GM19397 (cell line): ENCODE results near the gene CRACR2A.

ENCODE experiments used
- ATAC-seq: cut with Tn5 transposase; IDR thresholded peaks from one replicate; pipeline ENCODE4 v1.9.1; 2021; ENCODE audit warnings: mild to moderate bottlenecking, moderate library complexity; ENCODE audit not compliant: unreplicated experiment

The CRACR2A gene

DNA sequence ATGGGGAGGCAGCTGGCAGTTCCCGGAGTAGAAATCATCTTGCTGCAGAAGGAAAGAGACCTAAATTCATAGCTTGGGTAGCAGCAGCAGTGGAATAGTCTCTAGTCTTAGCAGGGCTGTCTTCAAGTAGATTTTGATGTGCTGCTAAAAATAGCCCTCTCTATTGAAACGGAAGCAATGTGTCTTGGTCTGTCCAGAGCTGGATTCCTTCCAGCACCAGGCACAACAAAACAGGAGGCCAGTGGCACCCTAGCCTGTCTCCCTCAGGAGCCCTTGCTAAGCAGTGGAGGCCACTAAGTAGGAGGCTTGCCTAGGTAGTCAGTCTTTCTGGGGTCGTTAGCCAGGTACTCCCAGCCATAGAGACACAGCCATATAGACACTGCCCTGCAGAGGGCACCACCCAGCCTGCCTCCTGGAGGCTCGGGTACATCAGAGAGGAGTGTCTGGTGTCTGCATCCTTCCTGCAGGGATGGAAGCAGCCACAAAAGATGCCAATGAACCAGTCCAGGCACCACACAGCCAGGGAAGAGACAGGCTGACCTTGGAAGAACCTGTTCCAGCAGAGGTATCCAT lies 97.5 kb downstream of the CRACR2A start:
- ATAC-seq = no peak

DNA sequence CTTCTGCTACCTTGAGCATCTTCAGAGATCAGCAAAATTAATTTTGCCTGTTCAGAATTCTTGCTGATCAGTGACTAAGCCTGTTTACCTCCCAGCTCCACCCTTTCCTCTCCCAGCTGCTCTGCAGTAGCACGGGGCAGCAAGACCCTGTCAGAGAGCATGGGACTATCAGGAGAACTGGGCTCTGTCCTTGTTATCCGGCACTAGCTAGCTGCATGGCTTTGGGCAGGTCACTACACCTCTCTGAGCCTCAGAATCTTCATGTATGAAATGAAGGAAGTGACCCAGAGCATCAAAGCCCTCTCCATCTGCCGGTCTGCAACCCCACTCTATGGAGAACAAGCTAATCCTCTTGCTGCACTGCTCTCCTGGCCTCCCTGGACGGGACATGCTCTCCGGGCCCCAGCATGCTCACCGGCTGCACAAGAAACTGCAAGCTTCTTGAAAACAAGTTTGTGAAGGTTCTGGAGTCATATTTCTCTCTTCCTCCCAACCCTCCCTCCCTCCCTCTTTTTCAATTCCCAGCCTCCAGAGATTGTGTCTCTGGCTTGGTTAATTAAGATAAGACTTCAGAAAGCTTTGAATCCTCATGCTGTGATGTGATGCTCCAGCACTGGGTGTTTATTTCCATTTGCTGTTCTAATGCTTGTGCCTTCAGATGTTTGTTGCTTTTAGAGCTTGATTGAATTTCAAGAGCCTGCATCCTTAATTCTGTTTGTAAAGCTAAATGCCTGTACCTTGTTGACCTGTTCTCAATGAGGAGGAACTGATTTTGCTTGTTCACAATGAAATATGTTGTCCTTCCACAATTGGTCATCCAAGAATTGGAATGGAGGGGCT lies 101.1 kb downstream of the CRACR2A start:
- ATAC-seq = no peak

DNA sequence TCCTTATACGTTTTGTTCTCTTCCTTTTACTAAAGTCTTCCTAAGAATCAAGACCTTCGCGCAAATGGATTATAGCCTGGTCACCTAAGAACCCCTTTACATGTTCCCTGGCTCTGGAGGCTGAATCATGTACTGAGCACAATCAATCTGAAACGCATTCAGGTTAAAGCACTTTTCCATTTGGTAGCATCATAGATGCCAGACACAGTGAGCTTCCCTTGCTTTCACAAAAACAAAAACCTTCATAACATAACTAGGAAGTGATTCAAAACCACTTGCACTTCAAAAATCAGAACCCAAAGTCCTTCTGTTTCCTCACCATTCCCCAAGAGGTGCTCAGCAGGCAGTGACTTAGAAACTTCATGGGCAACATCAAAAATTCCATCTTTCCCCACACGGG lies 105.4 kb downstream of the CRACR2A start:
- ATAC-seq = no peak

DNA sequence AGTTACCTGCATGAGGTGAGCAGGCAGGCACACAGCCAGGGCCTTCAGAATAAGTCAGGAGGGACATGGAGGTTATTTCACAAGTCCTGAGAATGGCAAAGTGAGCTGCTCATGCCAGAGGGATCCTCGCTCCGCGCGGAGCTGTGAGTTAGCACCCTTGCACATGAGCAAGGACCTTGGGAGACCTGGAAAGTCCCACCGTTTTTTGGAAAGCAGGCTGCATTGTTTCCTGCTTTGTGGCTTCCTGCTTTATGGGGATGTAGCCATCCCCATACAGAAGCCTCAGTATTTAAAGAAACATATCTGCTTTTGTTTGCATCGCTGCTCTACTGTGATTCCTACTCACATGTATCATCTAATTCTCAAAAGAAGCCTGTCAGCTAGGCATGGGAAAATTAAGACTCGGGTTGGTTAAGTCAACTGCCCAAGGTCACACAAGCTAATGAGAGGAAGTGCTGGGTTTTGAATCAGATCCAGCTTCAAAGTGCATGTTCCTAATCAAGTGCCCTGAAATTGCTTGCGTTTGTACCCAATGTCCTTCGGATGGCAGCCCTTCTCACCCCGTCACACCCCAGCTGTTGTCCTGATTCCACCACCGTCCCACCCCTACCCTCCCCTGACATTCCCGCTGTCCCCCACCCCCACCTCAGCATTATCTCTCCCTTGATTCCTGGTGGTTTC lies 106.2 kb downstream of the CRACR2A start:
- no peak for ATAC-seq

DNA sequence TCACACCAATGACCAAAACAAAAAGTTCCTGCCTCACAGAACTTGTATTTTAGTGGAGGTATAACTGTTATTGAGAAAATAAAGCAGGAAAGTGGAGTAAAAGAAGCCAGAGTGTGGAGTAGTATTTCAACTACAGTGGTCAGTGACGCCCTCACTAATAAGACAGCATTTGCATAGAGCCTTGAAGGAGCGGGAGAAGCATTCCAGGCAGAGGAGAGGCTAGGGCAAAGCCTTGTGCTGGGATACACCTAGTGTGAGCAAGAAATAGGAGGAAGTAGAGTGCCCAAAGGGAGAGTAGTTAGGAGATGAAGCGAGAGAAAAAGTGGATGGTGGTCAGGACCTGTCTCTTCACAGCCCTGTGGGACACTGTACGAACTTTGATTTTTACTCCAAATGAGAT lies 107.8 kb downstream of the CRACR2A start:
- ATAC-seq = no peak

DNA sequence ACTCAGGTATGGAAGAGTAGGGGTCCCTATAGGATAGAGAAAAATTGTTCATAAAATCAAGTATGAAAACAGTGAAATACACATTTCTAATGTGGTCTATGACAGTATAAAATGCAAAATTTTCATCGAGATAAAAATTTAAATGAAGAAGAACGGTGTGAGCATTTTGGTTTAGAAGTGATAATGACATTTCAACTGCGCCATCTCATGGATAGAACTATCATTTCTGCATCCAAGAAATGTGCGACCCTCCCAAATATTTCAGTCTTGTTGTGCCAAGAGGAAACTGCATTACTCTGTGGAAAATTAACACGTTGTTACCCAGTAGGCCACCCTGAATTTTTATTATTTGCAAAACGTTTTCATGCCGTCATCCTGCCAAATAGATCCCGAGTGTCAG lies 108.8 kb downstream of the CRACR2A start:
- no peak for ATAC-seq

DNA sequence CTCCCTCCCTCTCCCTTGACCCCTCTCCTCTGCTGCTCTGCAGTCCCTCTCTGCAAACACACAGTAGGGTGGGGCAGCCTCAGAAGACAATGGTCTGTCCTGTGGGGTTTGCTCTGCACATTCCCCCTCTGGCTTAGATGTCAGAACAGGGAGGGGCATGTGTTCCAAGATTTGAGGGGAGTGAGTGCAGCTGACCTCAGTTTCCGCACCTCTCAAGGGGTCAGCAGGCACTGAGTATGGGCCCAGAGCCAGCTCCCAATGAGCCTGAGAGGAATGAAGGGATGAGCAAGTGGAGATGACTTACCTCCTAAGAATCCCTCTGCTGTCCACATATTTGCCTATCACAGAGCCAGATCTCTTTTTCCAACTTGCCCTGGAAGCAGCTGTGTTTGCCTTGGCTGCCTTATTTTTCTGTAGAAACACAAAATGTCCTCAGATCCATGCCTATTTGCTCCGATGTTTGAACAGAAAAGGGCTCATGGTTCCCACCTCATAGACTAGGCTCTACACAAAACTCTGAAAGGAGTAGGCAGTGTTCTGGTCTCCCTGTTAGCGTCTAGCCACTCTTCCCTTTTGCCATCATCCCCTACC lies 111.4 kb downstream of the CRACR2A start:
- no peak for ATAC-seq

DNA sequence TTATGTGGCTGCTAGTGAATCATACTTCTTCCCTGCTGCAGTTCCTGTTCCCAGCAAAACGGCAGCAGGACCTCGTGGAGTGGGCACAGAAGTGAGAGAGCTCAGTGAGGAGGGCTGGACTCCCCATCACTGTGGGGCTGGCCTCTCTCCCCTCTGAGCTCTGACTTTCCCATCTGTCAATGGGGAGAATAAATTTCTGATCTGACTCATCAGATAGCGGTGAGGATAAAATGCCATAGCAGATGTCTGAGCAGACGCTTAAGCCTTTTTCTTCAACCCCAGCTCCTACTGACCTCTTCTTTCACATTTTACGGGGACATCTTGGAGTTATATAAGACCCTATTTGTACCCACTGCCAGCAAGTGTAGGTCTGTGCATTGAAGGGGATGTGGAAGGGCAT lies 116.6 kb downstream of the CRACR2A start:
- ATAC-seq = no peak

DNA sequence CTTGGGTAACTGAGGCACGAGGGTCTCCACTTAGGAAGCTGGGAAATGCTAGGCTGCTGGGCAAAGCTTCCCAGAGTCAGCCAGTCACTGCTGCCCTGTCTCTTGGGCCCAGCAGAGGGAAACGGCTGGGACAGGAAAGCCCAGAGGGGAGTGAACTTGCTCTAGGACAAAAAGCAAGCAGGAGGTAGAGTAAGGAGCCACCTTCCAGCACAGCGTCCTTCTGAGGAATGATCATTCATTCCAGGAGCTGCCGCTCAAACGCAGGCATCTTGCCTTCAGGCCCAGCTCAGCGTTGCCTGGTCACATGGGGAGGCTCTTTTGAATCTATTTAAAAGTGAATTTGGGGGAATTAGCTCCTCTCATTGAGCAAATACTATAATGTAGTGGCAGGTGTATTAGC lies 118.6 kb downstream of the CRACR2A start:
- no peak for ATAC-seq

DNA sequence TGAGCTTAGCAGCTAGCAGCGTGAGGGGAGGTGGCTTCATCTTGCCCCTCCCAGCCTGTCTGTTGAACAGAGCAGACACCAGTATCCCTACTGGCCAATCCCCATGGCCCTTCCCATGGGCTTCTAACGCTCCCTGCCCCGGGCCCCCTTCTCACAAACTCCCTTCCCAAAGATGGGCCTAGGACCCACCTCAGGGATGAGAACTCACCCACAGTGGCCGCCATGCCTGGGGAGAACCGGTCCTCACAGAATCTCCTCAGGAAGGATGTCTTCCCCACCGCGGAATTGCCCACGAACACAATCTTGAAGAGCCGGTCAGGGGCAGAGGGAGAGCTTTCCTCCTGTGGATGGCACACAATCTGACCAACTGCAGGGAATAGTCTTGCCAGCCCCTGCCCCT lies 119.5 kb downstream of the CRACR2A start:
- no peak for ATAC-seq

DNA sequence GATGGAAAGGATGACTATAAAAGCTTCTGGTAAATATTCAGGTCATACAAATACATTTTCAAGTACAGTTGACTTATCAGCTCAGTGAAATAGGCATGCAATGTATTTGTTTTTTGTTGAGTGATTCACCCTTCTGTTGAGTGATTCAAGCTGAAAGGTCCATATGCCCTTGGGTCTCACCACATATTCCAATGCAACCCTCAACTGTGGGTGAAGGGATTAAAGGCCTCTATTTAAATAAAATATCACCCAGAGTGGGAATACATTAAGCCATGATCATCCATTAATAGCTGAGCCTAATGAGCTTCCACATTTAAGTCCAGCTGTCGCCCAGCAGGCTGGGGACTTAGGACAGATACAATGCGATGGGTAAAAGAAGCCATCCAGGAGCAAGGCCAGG lies 120.2 kb downstream of the CRACR2A start:
- no peak for ATAC-seq

DNA sequence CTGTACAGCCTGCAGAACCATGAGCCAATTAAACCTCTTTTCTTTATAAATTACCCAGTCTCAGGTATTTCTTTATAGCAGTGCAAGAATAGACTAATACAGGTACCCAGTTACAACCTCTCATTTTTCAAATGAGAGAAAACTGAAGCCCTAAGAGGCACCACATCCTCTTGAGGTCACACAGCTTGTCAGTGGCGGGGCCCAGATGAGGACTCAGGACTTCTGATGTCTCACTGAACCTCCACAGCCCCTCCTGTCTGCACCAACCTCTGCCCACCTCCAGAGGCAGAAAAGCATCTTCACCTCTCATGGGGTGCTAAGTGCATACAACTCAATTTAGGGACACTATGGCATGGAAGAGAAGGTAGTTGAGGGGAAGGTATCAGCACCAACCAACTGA lies 120.7 kb downstream of the CRACR2A start:
- ATAC-seq = no peak

DNA sequence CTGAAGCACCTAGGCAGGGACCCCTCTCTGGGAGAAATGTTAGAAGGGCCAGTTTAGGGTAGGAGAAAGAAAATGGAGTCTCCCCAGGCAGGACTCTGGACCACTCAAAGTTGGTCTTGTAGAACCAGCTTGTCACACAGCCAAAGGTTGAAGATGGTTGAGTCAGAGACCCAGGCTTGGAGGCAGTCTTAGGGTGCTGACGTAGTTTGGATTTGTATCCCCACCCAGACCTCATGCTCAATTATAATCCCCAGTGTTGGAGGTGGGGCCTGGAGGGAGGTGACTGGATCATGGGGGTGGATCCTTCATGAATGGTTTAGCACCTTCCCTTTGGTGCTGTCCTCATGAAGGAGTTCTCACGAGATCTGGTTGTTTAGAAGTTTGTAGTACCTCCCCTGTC lies 121.2 kb downstream of the CRACR2A start:
- no peak for ATAC-seq

DNA sequence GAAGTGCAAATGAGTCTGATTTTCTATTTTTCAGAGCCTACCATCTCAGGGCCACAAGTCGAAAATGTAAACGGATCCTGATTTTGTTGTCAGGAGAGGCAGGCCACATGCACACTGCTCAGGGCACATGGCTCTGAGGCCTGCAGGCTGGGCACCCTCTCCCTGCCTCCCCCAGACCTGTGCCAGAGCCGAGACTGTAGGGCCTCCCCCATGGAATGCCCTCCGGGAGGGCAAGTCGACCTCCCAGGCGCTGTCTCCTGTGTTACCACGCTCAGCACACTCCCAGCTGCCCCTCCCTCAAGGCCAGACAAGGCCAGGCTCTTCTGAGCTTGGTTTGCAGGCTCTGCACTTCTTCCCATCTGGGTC lies 121.7 kb downstream of the CRACR2A start:
- ATAC-seq = no peak

DNA sequence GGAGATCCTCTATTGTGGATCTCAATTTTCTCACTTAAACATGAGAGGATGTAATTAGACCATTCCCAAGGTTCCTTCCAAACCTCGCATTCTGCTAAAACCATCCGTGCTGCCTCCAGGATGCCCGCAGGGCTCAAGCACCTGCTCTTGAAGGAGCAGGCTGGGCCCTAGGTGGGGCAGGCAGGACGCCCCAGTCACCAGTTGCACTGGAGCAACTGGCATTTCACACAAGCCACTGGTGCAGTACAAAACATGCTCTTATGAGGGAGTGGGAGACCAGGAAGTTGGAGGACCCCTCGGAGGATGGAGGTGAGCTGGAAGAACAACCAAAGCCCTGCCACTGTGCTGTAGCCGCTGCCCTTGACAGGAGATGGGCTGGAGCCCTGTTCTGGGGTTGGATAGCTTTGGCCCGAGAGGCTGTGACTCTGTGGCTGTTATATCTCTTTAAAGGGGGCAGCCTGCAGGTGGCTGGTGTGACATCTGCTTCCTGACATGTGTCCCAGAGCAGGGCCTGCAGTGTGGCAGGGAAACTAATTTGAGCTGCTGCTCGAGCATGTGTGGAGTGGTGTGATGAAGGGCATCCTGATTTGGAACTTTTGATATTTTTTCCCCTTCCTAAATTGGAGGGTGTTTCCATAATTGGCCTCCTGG lies 122.2 kb downstream of the CRACR2A start:
- no peak for ATAC-seq

DNA sequence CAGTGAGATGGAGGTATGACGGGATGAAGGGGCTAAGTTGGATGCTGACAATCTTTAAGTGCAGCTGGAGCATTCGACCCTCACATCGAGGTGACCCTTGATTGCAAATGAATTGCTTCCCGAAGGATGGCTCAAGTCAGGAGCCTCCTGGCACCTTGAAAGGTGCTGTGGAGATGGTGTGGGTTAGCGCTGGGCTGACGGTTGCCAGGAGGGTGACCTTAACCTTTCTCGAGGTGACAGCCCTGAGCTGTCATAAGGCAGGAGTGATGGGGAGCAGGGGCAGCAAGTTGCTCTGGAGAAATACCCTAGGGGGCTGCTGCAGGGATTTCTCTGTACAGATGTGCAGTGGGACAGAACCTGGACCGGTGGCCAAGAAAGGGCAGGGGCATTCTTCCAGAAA lies 122.8 kb downstream of the CRACR2A start:
- ATAC-seq = no peak

DNA sequence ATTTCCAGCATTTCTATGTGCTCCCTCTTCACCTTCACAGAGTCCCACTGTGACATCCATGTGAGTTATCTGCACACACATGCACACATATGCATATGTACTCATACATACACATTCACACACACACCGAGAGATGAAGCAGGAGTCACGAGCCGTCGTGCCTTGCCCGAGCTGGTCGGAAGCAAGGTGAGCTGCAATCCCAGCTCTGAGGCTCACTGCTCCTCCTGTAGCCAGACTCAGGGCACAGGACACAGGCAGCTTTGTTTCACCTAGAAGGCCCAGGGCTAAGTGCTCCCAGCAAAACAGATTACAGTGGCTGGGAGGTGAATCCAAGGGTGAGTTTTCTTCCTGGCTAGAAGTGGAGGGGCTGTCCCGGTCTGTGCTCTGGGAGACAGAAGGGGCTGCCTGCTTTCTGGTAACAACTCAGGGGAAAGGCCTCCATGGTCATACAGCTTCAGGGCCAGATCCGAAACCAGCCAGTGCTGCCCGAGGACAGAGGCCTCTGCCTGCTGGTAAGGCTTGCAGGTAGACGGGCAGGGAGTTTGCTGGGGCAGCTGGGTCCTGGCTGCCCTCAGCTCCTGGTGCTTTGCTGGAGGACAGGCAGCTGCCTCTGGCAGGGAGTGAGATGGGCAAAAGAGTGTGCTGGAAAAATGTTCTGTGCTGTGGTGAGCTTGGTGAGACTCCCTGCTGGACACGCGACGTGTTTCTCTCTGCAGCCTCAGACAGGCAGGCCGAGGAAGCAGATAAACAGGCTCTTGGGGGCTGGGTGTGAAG lies 123.7 kb downstream of the CRACR2A start:
- ATAC-seq = no peak

DNA sequence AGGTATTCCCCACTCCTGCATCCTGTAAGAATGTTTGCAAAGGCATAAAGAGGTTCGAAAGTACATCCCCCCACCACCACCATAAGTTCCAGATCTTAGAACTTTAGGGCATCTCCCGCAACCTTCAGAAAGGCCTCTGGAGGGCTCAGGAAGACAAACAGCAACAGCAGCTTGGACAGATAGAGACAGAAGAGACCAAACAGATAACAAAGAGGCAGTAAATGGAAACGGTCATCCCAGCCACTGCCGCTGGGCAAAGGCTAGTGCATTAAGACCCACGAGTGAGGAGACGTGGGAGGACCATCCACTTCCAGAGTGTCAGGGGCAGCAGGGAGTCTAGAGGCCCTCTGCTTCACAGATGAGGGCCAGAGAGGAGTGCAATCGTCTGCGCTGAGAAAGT lies 124.3 kb downstream of the CRACR2A start:
- no peak for ATAC-seq

DNA sequence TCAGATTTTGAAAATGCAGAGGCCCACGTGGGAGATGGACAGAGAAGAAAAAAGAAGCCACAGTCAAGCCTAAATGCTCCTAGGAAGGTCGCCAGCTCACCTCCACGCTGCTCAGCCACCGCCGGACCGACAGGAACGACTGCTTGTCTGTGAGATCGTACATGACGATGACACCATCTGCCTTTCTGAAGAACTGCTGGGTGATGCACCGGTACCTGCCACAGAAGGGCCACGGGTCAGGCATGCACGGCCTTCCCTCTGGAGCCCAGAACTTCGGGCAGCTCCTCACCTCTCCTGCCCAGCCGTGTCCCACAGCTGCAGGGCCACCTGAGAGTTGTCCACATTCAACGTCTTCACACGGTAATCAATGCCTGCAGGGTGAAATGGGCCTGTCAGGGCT lies 125.6 kb downstream of the CRACR2A start:
- ATAC-seq = no peak

DNA sequence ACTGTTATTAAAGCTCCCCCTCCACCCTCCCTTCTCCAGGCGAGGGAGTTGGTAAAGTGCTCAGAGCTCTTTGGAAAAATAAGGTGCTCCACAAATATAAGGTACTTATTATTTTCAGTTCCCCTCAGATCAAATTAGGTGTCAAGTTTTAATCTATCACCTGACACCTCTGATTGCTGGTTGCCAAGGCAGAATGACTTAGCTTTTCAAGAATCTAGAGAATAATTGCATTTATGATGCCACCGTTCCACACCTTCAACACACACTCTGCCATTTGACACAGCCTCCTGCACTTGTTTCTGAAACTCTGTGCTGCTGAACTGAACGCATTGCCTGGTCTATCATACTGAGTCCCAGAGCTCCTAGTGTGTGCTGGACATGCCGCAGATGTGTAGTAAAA lies 128.6 kb downstream of the CRACR2A start:
- ATAC-seq = no peak
